PC-9 (cell line): ENCODE data around the gene OGDHL. TPM values are rescaled to one million over a fixed set of nuclear protein-coding genes. Genes with fewer than 3 reads are reported as not detected.
"Not testable (repeated sequence)": the region's sequence is repeated elsewhere in the genome, so short reads cannot be mapped to it uniquely, and the experiment has no call there.

Source experiments
- BruUV-seq: library from RNA; stranded (reverse); fragments of 400-500 nt; replicated peaks from 2 replicates; lab custom pipeline; 2021; lab: Mats Ljungman, UMichigan
- CTCF ChIA-PET: fragments of 300-600 bp; sonication (Branson Sonifier 250); formaldehyde crosslinking; loops from one replicate; lab custom pipeline; 2022; ENCODE audit warnings: antibody characterized with exemption; lab: Charles Lee
- POLR2A ChIA-PET: fragments of 300-600 bp; sonication (Branson Sonifier 250); formaldehyde crosslinking; loops from one replicate; lab custom pipeline; 2022; ENCODE audit warnings: antibody characterized with exemption; ENCODE audit not compliant: unreplicated experiment; lab: Charles Lee
- DNase-seq, 2 experiments: peaks; one replicate each; pipeline versions ENCODE4 v3.0.0 to v3.0.0-alpha.2; 2015 to 2022; ENCODE audit warnings: mixed read lengths in 1 of 2
- H2AFZ ChIP-seq: fragments of 200-600 bp; sonication (generic); 2 replicates; pipeline ENCODE4 v1.8.1; 2017; ENCODE audit warnings: antibody characterized with exemption
- H3F3A ChIP-seq: fragments of 200-600 bp; sonication (generic); 2 replicates; pipeline ENCODE4 v1.8.1; 2017; ENCODE audit warnings: antibody characterized with exemption, mild to moderate bottlenecking, low read depth; ENCODE audit not compliant: insufficient read depth
- H3K27ac ChIP-seq: fragments of 200-600 bp; sonication (generic); 2 replicates; pipeline ENCODE4 v1.6.1; 2016; ENCODE audit warnings: mixed run types
- H3K27me3 ChIP-seq: fragments of 200-600 bp; sonication (generic); 2 replicates; pipeline ENCODE4 v1.6.1; 2016; ENCODE audit warnings: low read depth, mixed run types; ENCODE audit not compliant: insufficient read depth
- H3K36me3 ChIP-seq: fragments of 200-600 bp; sonication (generic); 2 replicates; pipeline ENCODE4 v1.6.1; 2016; ENCODE audit warnings: low read depth, mixed run types
- H3K4me1 ChIP-seq: fragments of 200-600 bp; sonication (generic); replicated peaks from 2 replicates; pipeline ENCODE4 v1.6.1; 2016; ENCODE audit warnings: mixed run types; ENCODE audit not compliant: insufficient read depth
- H3K4me2 ChIP-seq: fragments of 200-600 bp; sonication (generic); 2 replicates; pipeline ENCODE4 v1.6.1; 2017; ENCODE audit warnings: mixed run types
- H3K4me3 ChIP-seq: fragments of 200-600 bp; sonication (generic); 2 replicates; pipeline ENCODE4 v1.6.1; 2016; ENCODE audit warnings: mixed run types
- H3K79me2 ChIP-seq: fragments of 200-600 bp; sonication (generic); 2 replicates; pipeline ENCODE4 v1.6.1; 2017; ENCODE audit warnings: low read depth, mixed run types
- H3K9me2 ChIP-seq: fragments of 200-600 bp; sonication (generic); 2 replicates; pipeline ENCODE4 v1.8.1; 2017; ENCODE audit warnings: mild to moderate bottlenecking; ENCODE audit not compliant: insufficient read depth
- H3K9me3 ChIP-seq: fragments of 200-600 bp; sonication (generic); 2 replicates; pipeline ENCODE4 v1.8.1; 2016; ENCODE audit warnings: low read depth; ENCODE audit not compliant: insufficient read depth
- H4K20me1 ChIP-seq: fragments of 200-600 bp; sonication (generic); 2 replicates; pipeline ENCODE4 v1.8.1; 2017; ENCODE audit not compliant: insufficient read depth
- CTCF ChIP-seq: fragments of 200-600 bp; sonication (generic); conservative IDR thresholded peaks from 2 replicates; pipeline ENCODE4 v1.6.1; 2017; ENCODE audit warnings: mixed run types, antibody characterized with exemption, mild to moderate bottlenecking, moderate library complexity
- EZH2 ChIP-seq: fragments of 200-600 bp; sonication (generic); IDR thresholded peaks from 2 replicates; pipeline ENCODE4 v1.8.0; 2017; ENCODE audit warnings: antibody characterized with exemption, low read depth
- intact Hi-C: fragments of 100-400 bp; cut with micrococcal nuclease; formaldehyde crosslinking; loops from one replicate; pipeline ENCODE4 v1.10.0; 2022; ENCODE audit not compliant: unreplicated experiment
- total RNA-seq: library from RNA; stranded (reverse); gene quantifications from 2 replicates; pipeline ENCODE4 v1.2.3, GENCODE V29; 2021

OGDHL gene
- total RNA-seq, 1 experiment from 2014 or later, result not detected

GRCh38 chr10:49775014-49775413 lies 12.9 kb upstream of the OGDHL start:
- ChIA-PET POLR2A (no interaction called here), CTCF (no interaction called here)
- no peak for DNase-seq
- BruUV-seq, result no TSS peak
- Histone ChIP-seq H4K20me1 (no peaks in the 10 kb centered on the region), H3K27ac (no peak overlapping the region), H2AFZ (no peak overlapping the region), H3K4me2 (no peak overlapping the region), H3F3A (no peaks in the 10 kb centered on the region), H3K9me3 (peaks cover 4% of the 10 kb centered on the region; the same call in 1 of the 2 replicates), H3K4me1 (no peaks in the 10 kb centered on the region), H3K4me3 (no peak overlapping the region), H3K36me3 (no peaks in the 10 kb centered on the region), H3K9me2 (peaks cover 4% of the 10 kb centered on the region; the same call in 1 of the 2 replicates), H3K27me3 (peaks cover 40% of the 10 kb centered on the region), H3K79me2 (no peaks in the 10 kb centered on the region)
- TF ChIP-seq CTCF (no peak), EZH2 (no peak)
- intact Hi-C loops, result no loop called here

- H3K4me2 ChIP-seq, H3K9me3 ChIP-seq, POLR2A ChIA-PET, CTCF ChIA-PET, H2AFZ ChIP-seq, BruUV-seq, H3F3A ChIP-seq, intact Hi-C loops, H3K4me3 ChIP-seq, H3K79me2 ChIP-seq, H4K20me1 ChIP-seq, DNase-seq, H3K9me2 ChIP-seq, H3K4me1 ChIP-seq, H3K36me3 ChIP-seq, H3K27ac ChIP-seq: not testable (repeated sequence)
- peaks cover 32% of the 10 kb centered on the region for H3K27me3 ChIP-seq
Measured at GRCh38 chr10:49772944-49773343, 10.8 kb upstream of the OGDHL start.

- DNase-seq, H3K27ac ChIP-seq, H3K36me3 ChIP-seq, H3K9me3 ChIP-seq, H3K4me3 ChIP-seq, H3K4me2 ChIP-seq, H4K20me1 ChIP-seq, H3F3A ChIP-seq, H2AFZ ChIP-seq, intact Hi-C loops, H3K79me2 ChIP-seq, H3K9me2 ChIP-seq, H3K4me1 ChIP-seq, POLR2A ChIA-PET, BruUV-seq, CTCF ChIA-PET: not testable (repeated sequence)
- peaks cover 33% of the 10 kb centered on the region for H3K27me3 ChIP-seq
Measured at GRCh38 chr10:49771046-49771445, 8.9 kb upstream of the OGDHL start.

- Histone ChIP-seq H3K4me2 (no peak overlapping the region), H3K79me2 (no peaks in the 10 kb centered on the region), H3K9me3 (no peaks in the 10 kb centered on the region), H3K9me2 (no peaks in the 10 kb centered on the region), H3K4me1 (no peaks in the 10 kb centered on the region), H4K20me1 (no peaks in the 10 kb centered on the region), H3K4me3 (no peak overlapping the region), H3K36me3 (no peaks in the 10 kb centered on the region), H3K27ac (no peak overlapping the region), H2AFZ (no peak overlapping the region), H3F3A (no peaks in the 10 kb centered on the region), H3K27me3 (peaks cover 22% of the 10 kb centered on the region)
- TF ChIP-seq CTCF (no peak), EZH2 (no peak)
- no TSS peak for BruUV-seq
- POLR2A ChIA-PET, result no interaction called here
- intact Hi-C loops, result loop anchor here (10.0 kb wide), 1 partner anchor 165 kb away; no protein-coding TSS in a partner anchor
- no peak for DNase-seq
- CTCF ChIA-PET, result no interaction called here
Measured at GRCh38 chr10:49769692-49770091, 7.6 kb upstream of the OGDHL start.
